ENCODE measurements around the gene NR6A1.
A peak's percentile ranks its signal among the peaks of the same experiment; 100 is the strongest.
"Not testable (repeated sequence)": the region's sequence is repeated elsewhere in the genome, so short reads cannot be mapped to it uniquely, and the experiment has no call there.

NR6A1 gene

GRCh38 chr9:124752967-124753366 is 18.1 kb downstream of the NR6A1 start:
- no peak for TF ChIP-seq POLR2A (IDR thresholded peaks at IDR 0.05; ENCODE audit: low read length)
- no peak for DNase-seq

- DNase-seq: no peak
- TF ChIP-seq GATA1 (IDR thresholded peaks at IDR 0.05; ENCODE audit: low read depth, low read length): no peak
- no peak for TF ChIP-seq POLR2A (IDR thresholded peaks at IDR 0.05; ENCODE audit: low read length)
Measured at GRCh38 chr9:124749781-124750180, 21.3 kb downstream of the NR6A1 start.

- no peak for DNase-seq
- TF ChIP-seq GATA1 (IDR thresholded peaks at IDR 0.05; ENCODE audit: low read depth, low read length): no peak
- TF ChIP-seq POLR2A (IDR thresholded peaks at IDR 0.05; ENCODE audit: low read length): no peak
Measured at GRCh38 chr9:124749284-124749683, 21.8 kb downstream of the NR6A1 start.

GRCh38 chr9:124747065-124747464 is 24.0 kb downstream of the NR6A1 start:
- no peak for DNase-seq

GRCh38 chr9:124743686-124744348 is 27.3 kb downstream of the NR6A1 start:
- peak in 1 of 2 experiments; percentile 21 for DNase-seq
- TF ChIP-seq POLR2A (IDR thresholded peaks at IDR 0.05; ENCODE audit: low read length) (no peak), GATA1 (IDR thresholded peaks at IDR 0.05; ENCODE audit: low read depth, low read length) (no peak)

More at GRCh38 chr9:124747065-124747464, 24.0 kb downstream of the NR6A1 start:
- TF ChIP-seq POLR2A (IDR thresholded peaks at IDR 0.05; ENCODE audit: low read length): no peak
- TF ChIP-seq GATA1 (IDR thresholded peaks at IDR 0.05; ENCODE audit: low read depth, low read length): no peak

GRCh38 chr9:124742940-124743339 is 28.2 kb downstream of the NR6A1 start:
- no peak for TF ChIP-seq POLR2A (IDR thresholded peaks at IDR 0.05; ENCODE audit: low read length)
- no peak for TF ChIP-seq GATA1 (IDR thresholded peaks at IDR 0.05; ENCODE audit: low read depth, low read length)
- DNase-seq: peak in 1 of 2 experiments; percentile 29

- no peak for DNase-seq
- no peak for TF ChIP-seq POLR2A (IDR thresholded peaks at IDR 0.05; ENCODE audit: low read length)
- no peak for TF ChIP-seq GATA1 (IDR thresholded peaks at IDR 0.05; ENCODE audit: low read depth, low read length)
Measured at GRCh38 chr9:124741662-124742061, 29.4 kb downstream of the NR6A1 start.

GRCh38 chr9:124741149-124741548 is 30.0 kb downstream of the NR6A1 start:
- TF ChIP-seq POLR2A (IDR thresholded peaks at IDR 0.05; ENCODE audit: low read length) (no peak), GATA1 (IDR thresholded peaks at IDR 0.05; ENCODE audit: low read depth, low read length) (no peak)
- DNase-seq: no peak

- TF ChIP-seq POLR2A (IDR thresholded peaks at IDR 0.05; ENCODE audit: low read length) (no peak), GATA1 (IDR thresholded peaks at IDR 0.05; ENCODE audit: low read depth, low read length) (no peak)
- no peak for DNase-seq
Measured at GRCh38 chr9:124739360-124739759, 31.8 kb downstream of the NR6A1 start.

GRCh38 chr9:124738075-124738474 is 33.0 kb downstream of the NR6A1 start:
- DNase-seq: not testable (repeated sequence)

- TF ChIP-seq GATA1 (IDR thresholded peaks at IDR 0.05; ENCODE audit: low read depth, low read length) (no peak), POLR2A (IDR thresholded peaks at IDR 0.05; ENCODE audit: low read length) (no peak)
- no peak for DNase-seq
Measured at GRCh38 chr9:124735121-124735520, 36.0 kb downstream of the NR6A1 start.

- DNase-seq: not testable (repeated sequence)
Measured at GRCh38 chr9:124734741-124735083, 36.4 kb downstream of the NR6A1 start.

- no peak for TF ChIP-seq GATA1 (IDR thresholded peaks at IDR 0.05; ENCODE audit: low read depth, low read length)
- TF ChIP-seq POLR2A (IDR thresholded peaks at IDR 0.05; ENCODE audit: low read length): no peak
- DNase-seq: no peak
Measured at GRCh38 chr9:124733964-124734740, 37.0 kb downstream of the NR6A1 start.

- no peak for TF ChIP-seq GATA1 (IDR thresholded peaks at IDR 0.05; ENCODE audit: low read depth, low read length)
- no peak for TF ChIP-seq POLR2A (IDR thresholded peaks at IDR 0.05; ENCODE audit: low read length)
- DNase-seq: no peak
Measured at GRCh38 chr9:124730772-124731171, 40.3 kb downstream of the NR6A1 start.

GRCh38 chr9:124726886-124727285 is 44.2 kb downstream of the NR6A1 start:
- no peak for DNase-seq
- TF ChIP-seq POLR2A (IDR thresholded peaks at IDR 0.05; ENCODE audit: low read length) (no peak), GATA1 (IDR thresholded peaks at IDR 0.05; ENCODE audit: low read depth, low read length) (no peak)
